HepG2 (cell line): ENCODE results near the gene LTC4S. TPM values are rescaled to one million over a fixed set of nuclear protein-coding genes. Genes with fewer than 3 reads are reported as not detected.
A peak's percentile ranks its signal among the peaks of the same experiment; 100 is the strongest.

Source experiments
- AGO1 ChIP-seq: fragments of 200-400 bp; formaldehyde crosslinking; IDR thresholded peaks from 2 replicates; pipeline ENCODE4 v1.6.1; 2017; ENCODE audit warnings: mild to moderate bottlenecking, low read depth, low read length, moderate library complexity; ENCODE audit not compliant: poor library complexity, severe bottlenecking
- CCAR2 ChIP-seq: fragments of 200-400 bp; formaldehyde crosslinking; optimal IDR thresholded peaks from 2 replicates; pipeline ENCODE3; 2018; ENCODE audit warnings: low read depth, mild to moderate bottlenecking, low read length, moderate library complexity
- GPN1 ChIP-seq: sonication (generic); formaldehyde crosslinking; IDR thresholded peaks from 2 replicates; pipeline ENCODE4 v1.5.1; 2020; ENCODE audit warnings: missing genetic modification reagents, borderline replicate concordance
- GTF2F1 ChIP-seq: fragments of 150-350 bp; IDR thresholded peaks from 2 replicates; pipeline ENCODE4 v1.6.1; 2014; ENCODE audit warnings: low read length
- MAFF ChIP-seq: IDR thresholded peaks from 2 replicates; pipeline ENCODE4 v1.6.1; 2011; ENCODE audit warnings: low read depth, low read length, improper control_type of control experiment
- ZFP1 ChIP-seq: IDR thresholded peaks from 2 replicates; pipeline ENCODE4 v1.6.1; 2016
- ZNF17 ChIP-seq: sonication (generic); formaldehyde crosslinking; IDR thresholded peaks from 2 replicates; pipeline ENCODE4 v1.5.0; 2020; ENCODE audit warnings: mild to moderate bottlenecking, missing genetic modification reagents
- ZNF883 ChIP-seq: sonication (generic); formaldehyde crosslinking; IDR thresholded peaks from 2 replicates; pipeline ENCODE4 v1.5.1; 2020; ENCODE audit warnings: mild to moderate bottlenecking, missing genetic modification reagents; ENCODE audit errors: not compliant biosample characterization
- polyA plus RNA-seq, 8 experiments: library from polyadenylated mRNA; depleted of rRNA in 3 of 8; stranded (reverse) in 7 of 8; unstranded in 1 of 8; fragments of >200 nt; fragmentation: Illumina TruSeq in 4 of 8; extraction: Trizol in 4 of 8; gene quantifications; 2 replicates each; pipeline versions ENCODE4 v1.2.1 to v1.2.3, GENCODE V29; 2011 to 2016; ENCODE audit warnings: low read depth in 4 of 8, missing spikeins in 1 of 8, mixed read lengths in 1 of 8; ENCODE audit not compliant: insufficient read depth in 1 of 8
- total RNA-seq, 5 experiments: library from RNA; depleted of rRNA; stranded (reverse); fragments of >200 nt; fragmentation: Illumina TruSeq; extraction: Trizol; gene quantifications; 2 replicates each; pipeline ENCODE4 v1.2.3, GENCODE V29; 2016; ENCODE audit warnings: low read depth in 1 of 5
- TF ChIP-seq, protein P1 (sequence below), 2 experiments: IDR thresholded peaks; 2 replicates each; pipeline ENCODE4 v1.6.1; 2011 to 2012; ENCODE audit warnings: low read length in 2 of 2, borderline replicate concordance in 1 of 2, low read depth in 1 of 2, mild to moderate bottlenecking in 1 of 2, moderate library complexity in 1 of 2
- TF ChIP-seq, protein P2 (sequence below): sonication (generic); formaldehyde crosslinking; IDR thresholded peaks from 2 replicates; pipeline ENCODE4 v1.9.0; 2021; ENCODE audit warnings: missing genetic modification reagents, borderline replicate concordance

The LTC4S gene
- total and polyA plus RNA-seq, 2 of the 13 experiments (the other 11 are each of a cell fraction or from before 2014, with no cell fraction given): 0.35 TPM; not detected in 1

DNA sequence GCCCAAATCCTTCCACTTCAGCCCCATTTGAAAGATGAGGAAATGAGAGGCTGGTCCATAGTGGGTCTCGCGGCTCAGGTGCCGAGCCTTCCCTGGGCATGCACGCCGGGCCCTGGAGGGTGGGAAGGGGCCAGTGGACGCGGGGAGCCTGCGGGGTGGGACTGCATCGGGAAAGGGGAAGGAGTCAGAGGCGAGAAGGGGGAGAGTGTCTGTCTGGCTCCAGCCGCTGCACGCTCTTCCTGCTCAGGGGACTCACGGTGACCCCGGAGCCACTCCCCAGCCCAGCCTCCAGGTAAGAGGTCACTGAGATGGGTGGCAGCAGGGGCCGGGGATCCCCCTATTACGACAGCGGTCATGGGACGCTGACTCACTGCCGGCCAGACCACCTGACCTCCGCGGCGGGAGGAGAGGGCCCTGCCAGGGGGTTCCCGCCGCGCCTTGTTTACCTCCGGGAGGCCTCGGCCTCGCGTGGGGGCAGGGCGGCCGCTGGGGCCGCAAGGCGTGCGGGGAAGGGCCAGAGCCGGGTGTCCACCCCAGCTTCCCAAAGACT, 25.0 kb downstream of the LTC4S start (continued):
- TF ChIP-seq, protein P1, sequence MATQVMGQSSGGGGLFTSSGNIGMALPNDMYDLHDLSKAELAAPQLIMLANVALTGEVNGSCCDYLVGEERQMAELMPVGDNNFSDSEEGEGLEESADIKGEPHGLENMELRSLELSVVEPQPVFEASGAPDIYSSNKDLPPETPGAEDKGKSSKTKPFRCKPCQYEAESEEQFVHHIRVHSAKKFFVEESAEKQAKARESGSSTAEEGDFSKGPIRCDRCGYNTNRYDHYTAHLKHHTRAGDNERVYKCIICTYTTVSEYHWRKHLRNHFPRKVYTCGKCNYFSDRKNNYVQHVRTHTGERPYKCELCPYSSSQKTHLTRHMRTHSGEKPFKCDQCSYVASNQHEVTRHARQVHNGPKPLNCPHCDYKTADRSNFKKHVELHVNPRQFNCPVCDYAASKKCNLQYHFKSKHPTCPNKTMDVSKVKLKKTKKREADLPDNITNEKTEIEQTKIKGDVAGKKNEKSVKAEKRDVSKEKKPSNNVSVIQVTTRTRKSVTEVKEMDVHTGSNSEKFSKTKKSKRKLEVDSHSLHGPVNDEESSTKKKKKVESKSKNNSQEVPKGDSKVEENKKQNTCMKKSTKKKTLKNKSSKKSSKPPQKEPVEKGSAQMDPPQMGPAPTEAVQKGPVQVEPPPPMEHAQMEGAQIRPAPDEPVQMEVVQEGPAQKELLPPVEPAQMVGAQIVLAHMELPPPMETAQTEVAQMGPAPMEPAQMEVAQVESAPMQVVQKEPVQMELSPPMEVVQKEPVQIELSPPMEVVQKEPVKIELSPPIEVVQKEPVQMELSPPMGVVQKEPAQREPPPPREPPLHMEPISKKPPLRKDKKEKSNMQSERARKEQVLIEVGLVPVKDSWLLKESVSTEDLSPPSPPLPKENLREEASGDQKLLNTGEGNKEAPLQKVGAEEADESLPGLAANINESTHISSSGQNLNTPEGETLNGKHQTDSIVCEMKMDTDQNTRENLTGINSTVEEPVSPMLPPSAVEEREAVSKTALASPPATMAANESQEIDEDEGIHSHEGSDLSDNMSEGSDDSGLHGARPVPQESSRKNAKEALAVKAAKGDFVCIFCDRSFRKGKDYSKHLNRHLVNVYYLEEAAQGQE (IDR thresholded peaks at IDR 0.05; ENCODE audit: borderline replicate concordance in 1 of 2, low read depth in 1 of 2, low read length in 2 of 2): peak in 1 of 2 experiments; percentile 46; a peak in 1 of 4 replicates
- TF ChIP-seq ZFP1 (peak; percentile 73), ZNF17 (CRISPR knock-in tag) (no peak), CCAR2 (no peak), GPN1 (no peak), ZNF883 (no peak), AGO1 (peak; percentile 72), GTF2F1 (0 out of 2 replicates have a peak, but pooled peaks have one; percentile 51), MAFF (no peak; the same call in 1 of the 2 replicates)
- TF ChIP-seq, protein P2, sequence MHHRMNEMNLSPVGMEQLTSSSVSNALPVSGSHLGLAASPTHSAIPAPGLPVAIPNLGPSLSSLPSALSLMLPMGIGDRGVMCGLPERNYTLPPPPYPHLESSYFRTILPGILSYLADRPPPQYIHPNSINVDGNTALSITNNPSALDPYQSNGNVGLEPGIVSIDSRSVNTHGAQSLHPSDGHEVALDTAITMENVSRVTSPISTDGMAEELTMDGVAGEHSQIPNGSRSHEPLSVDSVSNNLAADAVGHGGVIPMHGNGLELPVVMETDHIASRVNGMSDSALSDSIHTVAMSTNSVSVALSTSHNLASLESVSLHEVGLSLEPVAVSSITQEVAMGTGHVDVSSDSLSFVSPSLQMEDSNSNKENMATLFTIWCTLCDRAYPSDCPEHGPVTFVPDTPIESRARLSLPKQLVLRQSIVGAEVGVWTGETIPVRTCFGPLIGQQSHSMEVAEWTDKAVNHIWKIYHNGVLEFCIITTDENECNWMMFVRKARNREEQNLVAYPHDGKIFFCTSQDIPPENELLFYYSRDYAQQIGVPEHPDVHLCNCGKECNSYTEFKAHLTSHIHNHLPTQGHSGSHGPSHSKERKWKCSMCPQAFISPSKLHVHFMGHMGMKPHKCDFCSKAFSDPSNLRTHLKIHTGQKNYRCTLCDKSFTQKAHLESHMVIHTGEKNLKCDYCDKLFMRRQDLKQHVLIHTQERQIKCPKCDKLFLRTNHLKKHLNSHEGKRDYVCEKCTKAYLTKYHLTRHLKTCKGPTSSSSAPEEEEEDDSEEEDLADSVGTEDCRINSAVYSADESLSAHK (CRISPR knock-in tag): no peak
